Glutamatergic neuron (in vitro differentiated cells): ENCODE measurements around the gene MTX2. TPM values are rescaled to one million over a fixed set of nuclear protein-coding genes. Genes with fewer than 3 reads are reported as not detected.

ENCODE experiments used
- DNase-seq: peaks from one replicate; pipeline ENCODE4 v3.0.0; 2022
- H3K27ac Mint-ChIP-seq: one replicate; pipeline ENCODE4 v1.8.0; 2020; ENCODE audit warnings: mild to moderate bottlenecking, mixed read lengths, inconsistent platforms; ENCODE audit not compliant: unreplicated experiment
- H3K27me3 Mint-ChIP-seq: one replicate; pipeline ENCODE4 v1.8.0; 2020; ENCODE audit warnings: mild to moderate bottlenecking, moderate library complexity, mixed read lengths, inconsistent platforms; ENCODE audit not compliant: unreplicated experiment
- H3K36me3 Mint-ChIP-seq: one replicate; pipeline ENCODE4 v1.8.0; 2020; ENCODE audit warnings: mild to moderate bottlenecking, mixed read lengths, inconsistent platforms; ENCODE audit not compliant: unreplicated experiment
- H3K4me1 Mint-ChIP-seq: one replicate; pipeline ENCODE4 v1.8.0; 2020; ENCODE audit warnings: mild to moderate bottlenecking, low read depth, mixed read lengths, inconsistent platforms; ENCODE audit not compliant: unreplicated experiment
- H3K4me3 Mint-ChIP-seq: one replicate; pipeline ENCODE4 v1.8.0; 2020; ENCODE audit warnings: mild to moderate bottlenecking, mixed read lengths, inconsistent platforms; ENCODE audit not compliant: unreplicated experiment
- H3K9me3 Mint-ChIP-seq: one replicate; pipeline ENCODE4 v1.8.0; 2020; ENCODE audit warnings: mild to moderate bottlenecking, moderate library complexity, mixed read lengths, inconsistent platforms; ENCODE audit not compliant: unreplicated experiment
- total RNA-seq: library from RNA; stranded (reverse); fragmentation: NEBNext Ultra II Directional; extraction: Animal tissue kit (Norgen Biotek cat#: 25700); gene quantifications from one replicate; pipeline ENCODE4 v1.2.1, GENCODE V29; 2021; ENCODE audit not compliant: unreplicated experiment
- TF ChIP-seq, protein P1 (sequence below): fragments of 200-600 bp; sonication (generic); IDR thresholded peaks from one replicate; pipeline ENCODE4 v1.5.0; 2021; ENCODE audit not compliant: partially characterized antibody, unreplicated experiment

Gene MTX2
- total RNA-seq, 1 donor from 2014 or later, result 35.7 TPM

DNA sequence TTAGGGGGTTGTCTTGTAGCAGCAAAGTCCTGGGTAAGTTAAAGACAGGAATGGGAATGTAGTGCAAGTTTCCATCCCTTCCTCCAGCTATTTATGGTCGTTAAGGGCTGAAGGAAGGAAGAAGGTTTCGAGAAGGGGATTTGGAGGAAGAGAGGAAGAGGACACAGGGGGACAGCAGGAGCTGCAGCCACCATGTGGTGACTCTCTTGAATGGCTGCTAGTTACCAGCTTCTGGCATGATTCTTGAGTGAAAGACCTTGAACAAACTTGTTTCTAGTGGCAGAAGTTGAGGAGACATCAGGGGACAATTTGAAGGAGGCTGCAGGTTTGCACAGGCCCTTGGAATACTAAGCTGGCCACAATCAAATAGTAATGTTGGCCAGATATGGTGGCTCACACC, 116.6 kb downstream of the MTX2 start:
- TF ChIP-seq, protein P1, sequence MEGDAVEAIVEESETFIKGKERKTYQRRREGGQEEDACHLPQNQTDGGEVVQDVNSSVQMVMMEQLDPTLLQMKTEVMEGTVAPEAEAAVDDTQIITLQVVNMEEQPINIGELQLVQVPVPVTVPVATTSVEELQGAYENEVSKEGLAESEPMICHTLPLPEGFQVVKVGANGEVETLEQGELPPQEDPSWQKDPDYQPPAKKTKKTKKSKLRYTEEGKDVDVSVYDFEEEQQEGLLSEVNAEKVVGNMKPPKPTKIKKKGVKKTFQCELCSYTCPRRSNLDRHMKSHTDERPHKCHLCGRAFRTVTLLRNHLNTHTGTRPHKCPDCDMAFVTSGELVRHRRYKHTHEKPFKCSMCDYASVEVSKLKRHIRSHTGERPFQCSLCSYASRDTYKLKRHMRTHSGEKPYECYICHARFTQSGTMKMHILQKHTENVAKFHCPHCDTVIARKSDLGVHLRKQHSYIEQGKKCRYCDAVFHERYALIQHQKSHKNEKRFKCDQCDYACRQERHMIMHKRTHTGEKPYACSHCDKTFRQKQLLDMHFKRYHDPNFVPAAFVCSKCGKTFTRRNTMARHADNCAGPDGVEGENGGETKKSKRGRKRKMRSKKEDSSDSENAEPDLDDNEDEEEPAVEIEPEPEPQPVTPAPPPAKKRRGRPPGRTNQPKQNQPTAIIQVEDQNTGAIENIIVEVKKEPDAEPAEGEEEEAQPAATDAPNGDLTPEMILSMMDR, result no peak
- H3K36me3 Mint-ChIP-seq, result no peaks in the 10 kb centered on the region
- no peak overlapping the region for H3K4me3 Mint-ChIP-seq
- no peak for DNase-seq
- no peaks in the 10 kb centered on the region for H3K9me3 Mint-ChIP-seq
- no peak overlapping the region for H3K27ac Mint-ChIP-seq
- no peaks in the 10 kb centered on the region for H3K4me1 Mint-ChIP-seq
- H3K27me3 Mint-ChIP-seq, result no peaks in the 10 kb centered on the region

Other genes with a start within 250 kb of the MTX2 start
- gene EVX2, start 185.5 kb upstream of the MTX2 start, total RNA-seq, result 0.76 TPM
- 0.17 TPM for gene HOXD13, start 176.7 kb upstream of the MTX2 start, total RNA-seq
- not detected for gene HOXD12, start 169.6 kb upstream of the MTX2 start, total RNA-seq
- not detected for gene HOXD11, start 162.2 kb upstream of the MTX2 start, total RNA-seq
- gene HOXD10, start 152.7 kb upstream of the MTX2 start, total RNA-seq, result not detected
- gene HOXD9, start 146.7 kb upstream of the MTX2 start, total RNA-seq, result 0.44 TPM
- 0.27 TPM for gene HOXD8, start 139.7 kb upstream of the MTX2 start, total RNA-seq
- gene HOXD4, start 117.9 kb upstream of the MTX2 start, total RNA-seq, result not detected
- gene HOXD3, start 112.1 kb upstream of the MTX2 start, total RNA-seq, result not detected
- not detected for gene HOXD1, start 80.8 kb upstream of the MTX2 start, total RNA-seq